Upper lobe of left lung (tissue), 4 donors: Measurements from ENCODE around the gene KCNN1.
A peak's percentile ranks its signal among the peaks of the same experiment; 100 is the strongest.
"Not testable (repeated sequence)": the region's sequence is repeated elsewhere in the genome, so short reads cannot be mapped to it uniquely, and the experiment has no call there.

Experiments
- CTCF ChIP-seq, 6 experiments: fragments of 450-650 bp in 4 of 6; fragments of 200-600 bp in 2 of 6; sonication (generic) in 2 of 6; IDR thresholded peaks; one replicate each; pipeline ENCODE4 v1.5.1; 2016 to 2019; ENCODE audit warnings: antibody characterized with exemption in 6 of 6
- EP300 ChIP-seq, 4 donors: sonication (generic); formaldehyde crosslinking; IDR thresholded peaks; one replicate each; pipeline ENCODE4 v1.5.1; 2017; ENCODE audit warnings: antibody characterized with exemption in 4 of 4, control low read depth in 2 of 4
- POLR2A ChIP-seq, 4 donors: fragments of 450-650 bp; IDR thresholded peaks; one replicate each; pipeline ENCODE4 v1.5.1; 2016 to 2017; ENCODE audit warnings: antibody characterized with exemption in 4 of 4, mild to moderate bottlenecking in 2 of 4
- POLR2AphosphoS5 ChIP-seq, 2 donors: sonication (generic); formaldehyde crosslinking; IDR thresholded peaks; one replicate each; pipeline ENCODE4 v1.5.1; 2017; ENCODE audit warnings: antibody characterized with exemption in 2 of 2

- not testable (repeated sequence) for TF ChIP-seq CTCF, EP300 (IDR thresholded peaks at IDR 0.05)
- TF ChIP-seq POLR2A (IDR thresholded peaks at IDR 0.05), result peak in 1 of 4 donors; percentile 52
- TF ChIP-seq POLR2AphosphoS5 (IDR thresholded peaks at IDR 0.05), result peak in 1 of 2 donors; percentile 16
These were observed 64.5 kb downstream of the KCNN1 start for GRCh38 chr19:18031401-18031800.
